Neural cell (in vitro differentiated cells): Measurements from ENCODE around the gene ARHGAP18. TPM values are rescaled to one million over a fixed set of nuclear protein-coding genes. Genes with fewer than 3 reads are reported as not detected.

Experiments used
- H2AFZ ChIP-seq: fragments of 200-600, 300-800 bp; sonication (generic), shearing (Covaris generic); 2 replicates; pipeline ENCODE4 v1.6.0; 2014; ENCODE audit warnings: low read depth, mild to moderate bottlenecking, antibody characterized with exemption, low read length, moderate library complexity
- H3F3A ChIP-seq: fragments of 200-600 bp; shearing (Covaris generic); 2 replicates; pipeline ENCODE4 v1.6.1; 2016; ENCODE audit warnings: mild to moderate bottlenecking, moderate library complexity, mixed read lengths, antibody characterized with exemption, low read length; ENCODE audit not compliant: insufficient read depth, poor library complexity, severe bottlenecking
- H3K27ac ChIP-seq: fragments of 200-600, 300-800 bp; sonication (generic), shearing (Covaris generic); 2 replicates; pipeline ENCODE4 v1.5.1; 2014; ENCODE audit warnings: mild to moderate bottlenecking, low read length, moderate library complexity
- H3K27me3 ChIP-seq: fragments of 300-800, 200-600 bp; sonication (generic), shearing (Covaris generic); 2 replicates; pipeline ENCODE4 v1.6.0; 2014; ENCODE audit warnings: mild to moderate bottlenecking, low read depth, low read length, moderate library complexity; ENCODE audit not compliant: insufficient read depth
- H3K36me3 ChIP-seq: fragments of 300-800, 200-600 bp; sonication (generic), shearing (Covaris generic); 2 replicates; pipeline ENCODE4 v1.5.1; 2014; ENCODE audit warnings: mild to moderate bottlenecking, antibody characterized with exemption, low read length, moderate library complexity; ENCODE audit not compliant: insufficient read depth
- H3K4me2 ChIP-seq: fragments of 300-800, 200-600 bp; sonication (generic), shearing (Covaris generic); 2 replicates; pipeline ENCODE4 v1.6.0; 2014; ENCODE audit warnings: mild to moderate bottlenecking, low read length
- H3K4me3 ChIP-seq: fragments of 300-800, 200-600 bp; sonication (generic), shearing (Covaris generic); 2 replicates; pipeline ENCODE4 v1.5.1; 2014; ENCODE audit warnings: mild to moderate bottlenecking, low read length, moderate library complexity
- H3K79me2 ChIP-seq: fragments of 200-600 bp; shearing (Covaris generic); replicated peaks from 2 replicates; pipeline ENCODE4 v1.6.0; 2014; ENCODE audit warnings: mild to moderate bottlenecking, low read length, moderate library complexity; ENCODE audit not compliant: insufficient read depth
- H3K9ac ChIP-seq: fragments of 300-800, 200-600 bp; sonication (generic), shearing (Covaris generic); 2 replicates; pipeline ENCODE4 v1.6.1; 2016; ENCODE audit warnings: mild to moderate bottlenecking, low read length, mixed read lengths
- H3K9me2 ChIP-seq: fragments of 200-600 bp; shearing (Covaris generic); 2 replicates; pipeline ENCODE4 v1.6.1; 2016; ENCODE audit warnings: mild to moderate bottlenecking, low read length, mixed read lengths; ENCODE audit not compliant: insufficient read depth
- H3K9me3 ChIP-seq: fragments of 200-600, 300-800 bp; sonication (generic), shearing (Covaris generic); 2 replicates; pipeline ENCODE4 v1.6.1; 2016; ENCODE audit warnings: mild to moderate bottlenecking, mixed run types, low read length, moderate library complexity, mixed read lengths
- H4K20me1 ChIP-seq: fragments of 200-600 bp; shearing (Covaris generic); 2 replicates; pipeline ENCODE4 v1.6.1; 2016; ENCODE audit warnings: mild to moderate bottlenecking, mixed run types; ENCODE audit not compliant: insufficient read depth
- EP300 ChIP-seq: fragments of 450-650 bp; conservative IDR thresholded peaks from 2 replicates; pipeline ENCODE4 v1.6.1; 2014; ENCODE audit warnings: antibody characterized with exemption, mild to moderate bottlenecking, moderate library complexity; ENCODE audit not compliant: poor library complexity, severe bottlenecking
- EZH2 ChIP-seq: fragments of 200-600, 300-800 bp; shearing (Covaris generic), sonication (generic); IDR thresholded peaks from 2 replicates; pipeline ENCODE4 v1.6.1; 2014; ENCODE audit warnings: antibody characterized with exemption, low read length, borderline replicate concordance, mild to moderate bottlenecking; ENCODE audit not compliant: insufficient read depth, poor library complexity, severe bottlenecking
- MXI1 ChIP-seq: fragments of 450-650 bp; conservative IDR thresholded peaks from 2 replicates; pipeline ENCODE4 v1.6.1; 2014; ENCODE audit warnings: antibody characterized with exemption, mild to moderate bottlenecking; ENCODE audit not compliant: poor library complexity, severe bottlenecking
- POLR2AphosphoS5 ChIP-seq: IDR thresholded peaks from 2 replicates; pipeline ENCODE4 v1.6.1; 2012
- RAD21 ChIP-seq: fragments of 450-650 bp; conservative IDR thresholded peaks from 2 replicates; pipeline ENCODE4 v1.6.1; 2014; ENCODE audit warnings: antibody characterized with exemption, mild to moderate bottlenecking, moderate library complexity
- SMC3 ChIP-seq: fragments of 450-650 bp; conservative IDR thresholded peaks from 2 replicates; pipeline ENCODE4 v1.6.1; 2014; ENCODE audit warnings: antibody characterized with exemption, mild to moderate bottlenecking, moderate library complexity; ENCODE audit not compliant: poor library complexity
- TAF1 ChIP-seq: IDR thresholded peaks from 2 replicates; pipeline ENCODE4 v1.6.1; 2012; ENCODE audit warnings: low read depth
- polyA plus RNA-seq: library from polyadenylated mRNA; depleted of rRNA; stranded (reverse); fragments of >200 nt; gene quantifications from 2 replicates; pipeline ENCODE4 v1.2.3, GENCODE V29; 2014
- TF ChIP-seq, protein P1 (sequence below): IDR thresholded peaks from 2 replicates; pipeline ENCODE4 v1.6.1; 2012; ENCODE audit warnings: borderline replicate concordance
- TF ChIP-seq, protein P2 (sequence below): fragments of 450-650 bp; IDR thresholded peaks from 2 replicates; pipeline ENCODE4 v1.5.1; 2014; ENCODE audit warnings: antibody characterized with exemption, mild to moderate bottlenecking, moderate library complexity; ENCODE audit not compliant: poor library complexity, severe bottlenecking

Gene ARHGAP18
- polyA plus RNA-seq, 1 donor from 2014 or later, result 4.7 TPM

DNA sequence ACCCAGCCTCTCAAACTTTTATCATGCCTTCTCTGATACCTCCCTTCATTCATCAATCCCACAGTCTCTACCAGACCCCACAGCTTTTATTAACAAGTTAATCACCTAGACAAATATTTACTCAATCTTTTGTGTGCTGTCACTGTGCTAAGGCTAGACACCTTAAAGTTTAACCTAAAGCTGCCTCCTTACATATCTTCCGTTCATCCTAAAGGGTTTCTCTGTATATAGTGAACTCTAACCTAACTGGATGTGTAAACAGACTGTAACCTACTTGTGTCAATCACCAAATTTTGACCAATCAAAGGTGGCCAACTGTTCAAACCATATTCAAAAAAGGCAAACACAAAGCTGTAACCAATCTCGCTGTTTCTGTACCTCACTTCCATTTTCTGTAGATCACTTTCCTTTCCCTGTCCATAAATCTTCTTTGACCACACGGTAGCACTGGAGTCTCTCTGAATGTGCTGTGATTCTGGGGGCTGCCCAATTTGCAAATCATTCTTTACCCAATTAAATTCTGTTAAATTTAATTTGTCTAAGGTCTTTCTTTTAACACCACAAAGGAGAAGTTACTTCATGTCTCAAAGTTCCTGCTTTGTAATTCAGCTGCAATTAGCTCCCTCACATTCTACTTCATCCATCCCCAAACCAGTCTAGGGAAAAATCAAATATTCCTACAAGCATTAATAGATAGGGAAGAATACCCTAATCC lies 72.5 kb downstream of the ARHGAP18 start:
- TF ChIP-seq, protein P1, sequence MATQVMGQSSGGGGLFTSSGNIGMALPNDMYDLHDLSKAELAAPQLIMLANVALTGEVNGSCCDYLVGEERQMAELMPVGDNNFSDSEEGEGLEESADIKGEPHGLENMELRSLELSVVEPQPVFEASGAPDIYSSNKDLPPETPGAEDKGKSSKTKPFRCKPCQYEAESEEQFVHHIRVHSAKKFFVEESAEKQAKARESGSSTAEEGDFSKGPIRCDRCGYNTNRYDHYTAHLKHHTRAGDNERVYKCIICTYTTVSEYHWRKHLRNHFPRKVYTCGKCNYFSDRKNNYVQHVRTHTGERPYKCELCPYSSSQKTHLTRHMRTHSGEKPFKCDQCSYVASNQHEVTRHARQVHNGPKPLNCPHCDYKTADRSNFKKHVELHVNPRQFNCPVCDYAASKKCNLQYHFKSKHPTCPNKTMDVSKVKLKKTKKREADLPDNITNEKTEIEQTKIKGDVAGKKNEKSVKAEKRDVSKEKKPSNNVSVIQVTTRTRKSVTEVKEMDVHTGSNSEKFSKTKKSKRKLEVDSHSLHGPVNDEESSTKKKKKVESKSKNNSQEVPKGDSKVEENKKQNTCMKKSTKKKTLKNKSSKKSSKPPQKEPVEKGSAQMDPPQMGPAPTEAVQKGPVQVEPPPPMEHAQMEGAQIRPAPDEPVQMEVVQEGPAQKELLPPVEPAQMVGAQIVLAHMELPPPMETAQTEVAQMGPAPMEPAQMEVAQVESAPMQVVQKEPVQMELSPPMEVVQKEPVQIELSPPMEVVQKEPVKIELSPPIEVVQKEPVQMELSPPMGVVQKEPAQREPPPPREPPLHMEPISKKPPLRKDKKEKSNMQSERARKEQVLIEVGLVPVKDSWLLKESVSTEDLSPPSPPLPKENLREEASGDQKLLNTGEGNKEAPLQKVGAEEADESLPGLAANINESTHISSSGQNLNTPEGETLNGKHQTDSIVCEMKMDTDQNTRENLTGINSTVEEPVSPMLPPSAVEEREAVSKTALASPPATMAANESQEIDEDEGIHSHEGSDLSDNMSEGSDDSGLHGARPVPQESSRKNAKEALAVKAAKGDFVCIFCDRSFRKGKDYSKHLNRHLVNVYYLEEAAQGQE, result no peak
- no peak for TF ChIP-seq SMC3
- TF ChIP-seq POLR2AphosphoS5, result no peak
- TF ChIP-seq RAD21, result no peak
- TF ChIP-seq EP300, result no peak
- TF ChIP-seq MXI1, result no peak
- TF ChIP-seq TAF1, result no peak
- H3K27me3 ChIP-seq, result no peaks in the 10 kb centered on the region
- no peak overlapping the region for H3K4me2 ChIP-seq
- no peaks in the 10 kb centered on the region for H3K9me3 ChIP-seq
- no peak overlapping the region for H3K27ac ChIP-seq
- H3F3A ChIP-seq, result no peaks in the 10 kb centered on the region
- H3K79me2 ChIP-seq, result no peaks in the 10 kb centered on the region
- H2AFZ ChIP-seq, result no peak overlapping the region
- H3K36me3 ChIP-seq, result no peaks in the 10 kb centered on the region
- no peaks in the 10 kb centered on the region for H4K20me1 ChIP-seq
- H3K9ac ChIP-seq, result no peak overlapping the region
- H3K4me3 ChIP-seq, result no peak overlapping the region
- H3K9me2 ChIP-seq, result no peaks in the 10 kb centered on the region

DNA sequence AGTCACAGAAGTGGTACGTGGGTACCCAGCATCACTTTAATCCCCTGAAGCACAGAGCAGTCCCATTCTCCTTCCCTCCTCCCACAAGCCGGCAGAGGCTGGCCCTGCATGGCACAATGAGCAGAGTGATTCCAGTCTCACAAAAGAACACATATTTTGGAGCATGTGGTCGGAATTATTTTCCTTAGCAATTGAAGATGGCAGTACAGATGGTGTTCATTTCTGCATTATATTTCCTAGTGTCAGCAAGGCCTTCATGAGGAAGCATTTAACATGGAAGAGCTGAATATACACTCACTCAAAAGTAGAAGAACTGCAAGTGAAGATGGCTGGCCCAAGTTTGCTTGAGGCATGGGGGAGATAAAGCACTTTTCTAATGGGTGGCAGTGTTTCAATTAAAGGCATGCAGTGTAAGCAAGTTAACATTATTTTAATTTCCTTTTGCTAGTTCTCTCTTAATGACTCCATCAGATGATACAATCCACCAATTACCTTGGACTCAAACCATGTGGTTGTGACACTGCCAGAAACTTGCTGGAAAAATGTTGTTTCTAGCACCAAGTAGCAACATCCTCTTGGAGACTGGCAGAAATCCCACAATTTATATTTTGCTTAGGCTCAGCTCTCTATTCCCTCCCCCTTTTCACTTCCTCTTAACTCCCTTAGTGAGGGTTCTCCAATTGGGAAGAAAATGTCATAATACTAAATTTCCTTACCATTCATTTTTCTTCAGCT lies 74.4 kb downstream of the ARHGAP18 start:
- no peaks in the 10 kb centered on the region for H3K36me3 ChIP-seq
- no peak overlapping the region for H3K4me2 ChIP-seq
- no peaks in the 10 kb centered on the region for H4K20me1 ChIP-seq
- no peak overlapping the region for H2AFZ ChIP-seq
- H3K4me3 ChIP-seq, result no peak overlapping the region
- no peaks in the 10 kb centered on the region for H3K9me2 ChIP-seq
- H3K79me2 ChIP-seq, result no peaks in the 10 kb centered on the region
- H3K9me3 ChIP-seq, result no peaks in the 10 kb centered on the region
- no peaks in the 10 kb centered on the region for H3F3A ChIP-seq
- TF ChIP-seq POLR2AphosphoS5, result no peak
- TF ChIP-seq TAF1, result no peak
- no peak for TF ChIP-seq RAD21
- TF ChIP-seq, protein P1, result no peak
- TF ChIP-seq, protein P2, sequence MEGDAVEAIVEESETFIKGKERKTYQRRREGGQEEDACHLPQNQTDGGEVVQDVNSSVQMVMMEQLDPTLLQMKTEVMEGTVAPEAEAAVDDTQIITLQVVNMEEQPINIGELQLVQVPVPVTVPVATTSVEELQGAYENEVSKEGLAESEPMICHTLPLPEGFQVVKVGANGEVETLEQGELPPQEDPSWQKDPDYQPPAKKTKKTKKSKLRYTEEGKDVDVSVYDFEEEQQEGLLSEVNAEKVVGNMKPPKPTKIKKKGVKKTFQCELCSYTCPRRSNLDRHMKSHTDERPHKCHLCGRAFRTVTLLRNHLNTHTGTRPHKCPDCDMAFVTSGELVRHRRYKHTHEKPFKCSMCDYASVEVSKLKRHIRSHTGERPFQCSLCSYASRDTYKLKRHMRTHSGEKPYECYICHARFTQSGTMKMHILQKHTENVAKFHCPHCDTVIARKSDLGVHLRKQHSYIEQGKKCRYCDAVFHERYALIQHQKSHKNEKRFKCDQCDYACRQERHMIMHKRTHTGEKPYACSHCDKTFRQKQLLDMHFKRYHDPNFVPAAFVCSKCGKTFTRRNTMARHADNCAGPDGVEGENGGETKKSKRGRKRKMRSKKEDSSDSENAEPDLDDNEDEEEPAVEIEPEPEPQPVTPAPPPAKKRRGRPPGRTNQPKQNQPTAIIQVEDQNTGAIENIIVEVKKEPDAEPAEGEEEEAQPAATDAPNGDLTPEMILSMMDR, result no peak
- no peak for TF ChIP-seq MXI1
- TF ChIP-seq SMC3, result no peak
- TF ChIP-seq EP300, result no peak
- TF ChIP-seq EZH2, result no peak
- H3K27ac ChIP-seq, result no peak overlapping the region
- H3K27me3 ChIP-seq, result no peaks in the 10 kb centered on the region
- H3K9ac ChIP-seq, result no peak overlapping the region
